Measurements from ENCODE around the gene SMAGP.
"Not testable (repeated sequence)": the region's sequence is repeated elsewhere in the genome, so short reads cannot be mapped to it uniquely, and the experiment has no call there.

SMAGP gene

DNA sequence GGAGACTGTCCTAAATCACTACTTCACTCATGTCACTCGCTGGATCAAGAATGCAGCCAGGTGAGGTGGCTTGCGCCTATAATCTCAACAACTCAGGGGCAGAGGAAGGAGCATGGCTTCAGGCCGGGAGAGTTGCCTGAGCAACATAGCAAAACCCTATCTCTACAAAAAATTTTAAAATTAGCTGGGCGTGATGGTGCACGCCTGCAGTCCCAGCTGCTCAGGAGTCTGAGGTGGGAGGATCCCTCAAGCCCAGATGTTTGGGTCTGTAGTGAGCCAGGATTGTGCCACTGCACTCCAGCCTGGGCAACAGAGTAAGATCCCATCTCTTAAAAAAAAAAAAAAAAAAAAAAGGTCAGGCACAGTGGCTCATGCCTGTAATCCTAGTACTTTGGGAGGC lies 5.9 kb downstream of the SMAGP start:
- DNase-seq (ENCODE audit: low read depth) = no peak

GRCh38 chr12:51263341-51263740 lies 6.9 kb downstream of the SMAGP start:
- no peak for DNase-seq (ENCODE audit: low read depth)

GRCh38 chr12:51262758-51263177 lies 7.4 kb downstream of the SMAGP start:
- no peak for DNase-seq (ENCODE audit: low read depth)

- not testable (repeated sequence) for DNase-seq (ENCODE audit: low read depth)
Observed at GRCh38 chr12:51259600-51259999, 10.6 kb downstream of the SMAGP start.

- DNase-seq (ENCODE audit: low read depth) = no peak
Observed at GRCh38 chr12:51254536-51254935, 15.7 kb downstream of the SMAGP start.

GRCh38 chr12:51253276-51253675 lies 16.9 kb downstream of the SMAGP start:
- no peak for DNase-seq (ENCODE audit: low read depth)

- DNase-seq (ENCODE audit: low read depth) = no peak
Observed at GRCh38 chr12:51247523-51248206, 22.6 kb downstream of the SMAGP start.

- DNase-seq (ENCODE audit: low read depth) = no peak
Observed at GRCh38 chr12:51246254-51246853, 23.9 kb downstream of the SMAGP start.

- DNase-seq (ENCODE audit: low read depth) = no peak
Observed at GRCh38 chr12:51245476-51246253, 24.6 kb downstream of the SMAGP start.

DNA sequence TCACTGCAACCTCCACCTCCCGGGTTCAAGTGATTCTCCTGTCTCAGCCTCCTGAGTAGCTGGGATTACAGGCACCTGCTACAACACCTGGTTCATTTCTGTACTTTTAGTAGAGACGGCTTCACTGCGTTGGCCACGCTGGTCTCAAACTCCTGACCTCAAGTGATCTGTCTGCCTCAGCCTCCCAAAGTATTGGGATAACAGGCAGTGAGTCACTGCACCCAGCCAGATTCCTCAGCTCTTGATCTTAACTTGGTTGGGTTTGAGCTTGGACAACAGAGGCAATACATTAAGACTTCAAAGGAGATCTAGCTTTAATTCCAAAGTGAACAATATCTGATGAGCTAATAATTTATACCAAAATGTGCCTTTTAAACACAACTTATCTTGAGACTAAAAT lies 25.9 kb downstream of the SMAGP start:
- DNase-seq (ENCODE audit: low read depth) = no peak

- DNase-seq (ENCODE audit: low read depth) = no peak
Observed at GRCh38 chr12:51242876-51243275, 27.3 kb downstream of the SMAGP start.

DNA sequence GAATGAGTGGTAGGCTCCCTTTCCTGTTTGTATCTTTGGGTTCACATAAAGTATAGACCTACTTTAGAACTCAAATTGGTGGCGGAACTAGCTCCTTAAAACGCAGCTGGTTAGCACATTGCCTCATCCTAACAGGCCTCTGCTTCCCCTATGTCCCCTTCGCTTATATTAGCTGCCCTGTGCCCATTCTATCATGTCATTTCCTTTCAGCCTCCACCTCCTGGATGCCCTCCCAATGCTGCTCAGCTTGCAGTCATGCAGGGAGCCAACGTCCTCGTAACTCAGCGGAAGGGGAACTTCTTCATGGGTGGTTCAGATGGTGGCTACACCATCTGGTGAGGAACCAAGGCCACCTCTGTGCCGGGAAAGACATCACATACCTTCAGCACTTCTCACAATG lies 28.1 kb downstream of the SMAGP start:
- DNase-seq (ENCODE audit: low read depth) = no peak

- no peak for DNase-seq (ENCODE audit: low read depth)
Observed at GRCh38 chr12:51240971-51241370, 29.2 kb downstream of the SMAGP start.

- peak; percentile 87 for DNase-seq (ENCODE audit: low read depth)
Observed at GRCh38 chr12:51238510-51239334, 31.5 kb downstream of the SMAGP start, which contains the start of gene DAZAP2. DAZAP2 (plus strand) TSS chr12:51238826; CDS start chr12:51238908, 82 bp downstream.

DNA sequence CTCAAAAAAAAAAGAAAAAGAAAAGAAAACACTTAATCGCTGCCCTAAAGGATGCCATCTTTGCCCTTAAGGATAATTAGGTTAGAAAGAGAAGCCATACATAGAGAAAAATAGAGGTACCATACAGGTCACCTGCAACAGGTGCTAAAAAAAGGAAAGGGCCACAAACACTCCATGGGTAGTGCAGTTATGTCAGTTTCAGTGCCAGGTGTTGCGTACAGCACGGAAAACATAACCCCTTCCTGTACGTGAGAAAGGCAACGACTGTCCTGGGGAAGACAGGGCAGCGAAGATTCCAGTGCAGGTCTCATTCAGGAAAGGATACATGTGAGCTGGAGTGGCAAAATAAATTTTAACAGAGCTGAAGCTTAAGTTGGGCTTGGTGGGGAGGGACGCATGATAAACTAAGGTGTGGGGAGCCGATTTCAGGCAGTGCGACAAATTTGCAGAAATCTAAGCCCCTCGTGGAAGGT lies 32.1 kb downstream of the SMAGP start:
- DNase-seq (ENCODE audit: low read depth) = no peak

GRCh38 chr12:51234530-51234929 lies 35.7 kb downstream of the SMAGP start:
- DNase-seq (ENCODE audit: low read depth) = no peak

GRCh38 chr12:51232642-51233041 lies 37.6 kb downstream of the SMAGP start:
- no peak for DNase-seq (ENCODE audit: low read depth)

DNA sequence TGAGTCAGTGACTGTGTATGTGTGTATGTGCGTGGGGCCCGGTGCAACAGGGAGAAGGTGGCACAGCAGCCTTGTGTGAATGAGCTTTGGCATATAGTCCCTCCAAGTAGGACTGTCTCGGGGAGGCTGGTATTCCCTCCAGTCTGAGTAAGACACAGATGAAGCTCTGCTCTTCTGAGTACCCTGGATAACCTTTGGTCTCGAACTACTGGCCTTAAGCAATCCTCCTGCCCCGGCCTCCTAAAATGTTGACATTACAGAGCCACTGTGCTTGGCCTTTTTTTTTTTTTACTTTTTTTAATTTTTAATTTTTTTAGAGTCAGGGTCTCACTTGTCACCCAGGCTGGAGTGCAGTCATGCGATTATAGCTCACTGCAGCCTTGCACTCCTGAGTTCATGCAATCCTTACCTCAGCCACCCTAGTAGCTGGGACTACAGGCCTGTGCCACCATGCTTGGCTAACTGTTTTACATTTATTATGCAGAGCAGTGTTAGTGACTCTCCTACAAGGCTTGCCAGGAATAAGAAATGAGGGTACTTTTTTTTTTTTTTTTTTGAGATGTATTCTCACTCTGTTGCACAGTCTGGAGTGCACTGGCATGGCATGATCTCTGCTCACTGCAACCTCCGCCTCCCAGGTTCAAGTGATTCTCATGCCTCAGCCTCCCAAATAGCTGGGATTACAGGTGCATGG lies 41.0 kb downstream of the SMAGP start:
- no peak for DNase-seq (ENCODE audit: low read depth)

DNA sequence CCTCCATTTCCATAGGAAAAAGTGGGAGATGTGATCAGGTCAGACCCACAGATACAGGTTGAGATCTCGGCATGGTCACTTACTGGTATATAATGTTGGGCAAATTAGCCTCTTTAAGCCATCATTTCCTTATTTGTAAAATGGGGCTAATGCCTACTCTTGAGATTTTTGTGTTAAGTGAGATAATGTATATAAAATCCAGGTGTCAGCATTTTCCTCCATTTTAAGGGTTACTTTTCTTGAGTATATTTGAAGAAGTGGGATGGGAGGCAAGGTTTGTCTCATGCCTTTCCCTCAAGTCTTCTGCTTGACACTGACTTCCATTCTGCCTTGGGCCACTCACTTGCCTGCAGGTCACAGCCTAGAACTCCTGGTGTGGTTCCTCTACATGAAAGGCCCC lies 42.3 kb downstream of the SMAGP start:
- no peak for DNase-seq (ENCODE audit: low read depth)

GRCh38 chr12:51227112-51227511 lies 43.1 kb downstream of the SMAGP start:
- DNase-seq (ENCODE audit: low read depth) = not testable (repeated sequence)

DNA sequence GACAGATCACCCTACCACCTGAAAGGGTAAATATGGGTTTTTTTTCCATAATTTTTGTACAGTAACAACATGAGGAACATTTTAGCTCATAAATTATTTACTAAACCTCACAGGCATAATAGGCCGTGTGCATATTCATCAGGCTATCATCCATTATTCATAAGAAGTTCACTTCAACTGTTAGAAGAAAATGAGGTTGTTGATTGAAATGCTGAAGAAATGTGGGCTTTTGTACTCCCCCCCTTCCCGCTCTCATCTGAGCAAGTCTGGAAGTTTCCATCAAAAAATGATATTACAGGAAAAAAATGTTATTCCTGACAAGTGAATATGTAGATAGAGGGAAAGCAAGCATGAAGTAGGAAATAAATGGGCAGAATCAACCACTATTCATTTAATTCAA lies 44.4 kb downstream of the SMAGP start:
- DNase-seq (ENCODE audit: low read depth) = no peak

All from stimulated activated CD8-positive, alpha-beta memory T cell treated with anti-CD3 and anti-CD28 coated beads, Interleukin-15, amount 100 ng/mL, for 1 hour (primary cell).